Activated gamma-delta T cell treated with Interleukin-2 at 50 U/mL for 16 hours (primary cell): ENCODE data around the gene ZNF831.

Source experiments
- DNase-seq: peaks from one replicate; pipeline ENCODE4 v3.0.0-alpha.2; 2020

ZNF831 gene

GRCh38 chr20:59255256-59255655 is 91.6 kb downstream of the ZNF831 start:
- DNase-seq: no peak

- no peak for DNase-seq
Observed at GRCh38 chr20:59258221-59258621, 94.6 kb downstream of the ZNF831 start.

GRCh38 chr20:59259946-59260345 is 96.3 kb downstream of the ZNF831 start:
- DNase-seq: no peak

GRCh38 chr20:59265298-59265697 is 101.7 kb downstream of the ZNF831 start:
- DNase-seq: no peak

GRCh38 chr20:59268870-59269269 is 105.2 kb downstream of the ZNF831 start:
- DNase-seq: no peak

GRCh38 chr20:59269411-59270025 is 105.9 kb downstream of the ZNF831 start:
- no peak for DNase-seq

- DNase-seq: no peak
Observed at GRCh38 chr20:59270380-59270779, 106.8 kb downstream of the ZNF831 start.

GRCh38 chr20:59273739-59274357 is 110.2 kb downstream of the ZNF831 start:
- no peak for DNase-seq

- no peak for DNase-seq
Observed at GRCh38 chr20:59276938-59277337, 113.3 kb downstream of the ZNF831 start.

- no peak for DNase-seq
Observed at GRCh38 chr20:59284470-59284869, 120.8 kb downstream of the ZNF831 start.

- DNase-seq: no peak
Observed at GRCh38 chr20:59289994-59290393, 126.4 kb downstream of the ZNF831 start.

- no peak for DNase-seq
Observed at GRCh38 chr20:59291740-59292383, 128.2 kb downstream of the ZNF831 start.

GRCh38 chr20:59295531-59295930 is 131.9 kb downstream of the ZNF831 start:
- no peak for DNase-seq

GRCh38 chr20:59297686-59298085 is 134.1 kb downstream of the ZNF831 start:
- DNase-seq: no peak

- DNase-seq: no peak
Observed at GRCh38 chr20:59299945-59300332, 136.3 kb downstream of the ZNF831 start.

- no peak for DNase-seq
Observed at GRCh38 chr20:59300333-59301081, 136.9 kb downstream of the ZNF831 start, which contains the start of gene EDN3. EDN3 (plus strand) TSS chr20:59300611; CDS start chr20:59300813, 202 bp downstream.

GRCh38 chr20:59301343-59302007 is 137.9 kb downstream of the ZNF831 start:
- no peak for DNase-seq

GRCh38 chr20:59305908-59306655 is 142.5 kb downstream of the ZNF831 start:
- DNase-seq: no peak

GRCh38 chr20:59307270-59307669 is 143.6 kb downstream of the ZNF831 start:
- no peak for DNase-seq
